GM21786 (cell line): ENCODE data around the gene SARDH.
"Not testable (repeated sequence)": the region's sequence is repeated elsewhere in the genome, so short reads cannot be mapped to it uniquely, and the experiment has no call there.

Experiments
- ATAC-seq: cut with Tn5 transposase; IDR thresholded peaks from one replicate; pipeline ENCODE4 v1.9.1; 2021; ENCODE audit not compliant: unreplicated experiment

Gene SARDH

DNA sequence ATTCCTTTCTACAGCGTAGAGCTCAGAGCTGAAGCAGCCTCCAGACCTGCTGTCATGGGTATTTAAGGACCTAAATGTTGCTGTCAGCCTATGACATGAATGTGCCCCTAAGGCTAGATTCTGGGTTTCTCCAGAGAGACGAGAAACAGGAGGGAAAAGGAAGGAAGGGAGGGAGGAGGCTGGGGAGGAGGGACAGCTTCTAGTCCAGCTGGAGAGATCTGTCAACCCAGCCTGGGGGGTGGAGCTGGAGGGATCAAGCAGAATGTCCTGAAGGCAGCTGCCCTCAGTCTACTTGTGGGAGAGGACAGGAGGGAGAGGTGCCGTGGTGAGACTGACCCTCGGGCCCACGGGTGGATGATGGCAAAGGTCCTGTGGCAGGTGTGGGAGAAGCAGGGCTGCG is 103.1 kb downstream of the SARDH start:
- no peak for ATAC-seq

DNA sequence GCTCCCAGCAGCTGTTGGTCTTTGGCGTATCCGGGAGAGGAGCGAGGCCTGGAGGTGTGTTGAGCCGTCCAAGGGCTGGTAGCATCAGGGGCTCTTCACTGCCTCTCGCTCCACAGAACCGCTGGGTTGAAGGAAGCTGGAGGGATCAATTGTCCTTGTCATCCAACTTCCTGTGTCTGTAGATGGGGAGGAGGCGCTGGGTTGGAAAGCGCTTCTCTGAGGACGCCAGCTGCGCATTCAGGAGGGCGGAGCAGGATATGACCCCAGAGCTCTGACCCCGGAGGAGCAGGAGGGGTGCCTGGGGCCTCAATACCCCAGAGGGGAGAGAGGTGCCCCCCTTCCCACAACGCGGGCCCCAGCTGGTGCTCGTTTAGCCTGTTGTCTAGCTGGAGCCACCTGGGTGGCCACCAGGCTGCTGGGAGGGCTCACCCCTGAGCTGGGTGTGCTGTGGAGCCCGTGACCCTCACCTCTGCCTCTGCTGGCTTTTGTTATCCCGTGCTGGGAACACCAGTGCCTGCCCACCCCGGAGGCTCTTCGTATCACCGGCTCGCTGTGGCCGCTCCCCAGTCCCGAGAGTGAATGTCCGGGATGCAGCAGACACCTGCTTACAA is 104.0 kb downstream of the SARDH start:
- no peak for ATAC-seq

DNA sequence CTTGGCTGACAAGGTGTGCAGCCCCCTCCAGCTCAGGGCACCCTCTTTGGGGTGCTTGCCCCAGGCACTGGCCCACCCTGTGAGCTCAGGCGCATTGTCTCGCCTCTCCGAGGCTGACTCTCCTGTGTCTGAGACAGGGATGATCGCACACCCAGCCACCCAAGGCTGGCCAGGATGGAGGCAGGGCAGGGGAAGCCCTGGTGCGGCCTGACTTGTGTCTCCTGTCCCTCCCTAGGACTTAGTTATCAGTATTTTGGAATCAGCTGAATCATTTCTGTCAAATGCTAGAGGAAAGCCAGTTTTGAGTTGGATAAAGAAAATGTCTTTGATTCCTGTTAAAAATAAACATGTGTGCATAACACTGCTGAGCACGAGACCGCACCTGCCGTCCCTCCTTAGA is 104.5 kb downstream of the SARDH start:
- ATAC-seq = no peak

DNA sequence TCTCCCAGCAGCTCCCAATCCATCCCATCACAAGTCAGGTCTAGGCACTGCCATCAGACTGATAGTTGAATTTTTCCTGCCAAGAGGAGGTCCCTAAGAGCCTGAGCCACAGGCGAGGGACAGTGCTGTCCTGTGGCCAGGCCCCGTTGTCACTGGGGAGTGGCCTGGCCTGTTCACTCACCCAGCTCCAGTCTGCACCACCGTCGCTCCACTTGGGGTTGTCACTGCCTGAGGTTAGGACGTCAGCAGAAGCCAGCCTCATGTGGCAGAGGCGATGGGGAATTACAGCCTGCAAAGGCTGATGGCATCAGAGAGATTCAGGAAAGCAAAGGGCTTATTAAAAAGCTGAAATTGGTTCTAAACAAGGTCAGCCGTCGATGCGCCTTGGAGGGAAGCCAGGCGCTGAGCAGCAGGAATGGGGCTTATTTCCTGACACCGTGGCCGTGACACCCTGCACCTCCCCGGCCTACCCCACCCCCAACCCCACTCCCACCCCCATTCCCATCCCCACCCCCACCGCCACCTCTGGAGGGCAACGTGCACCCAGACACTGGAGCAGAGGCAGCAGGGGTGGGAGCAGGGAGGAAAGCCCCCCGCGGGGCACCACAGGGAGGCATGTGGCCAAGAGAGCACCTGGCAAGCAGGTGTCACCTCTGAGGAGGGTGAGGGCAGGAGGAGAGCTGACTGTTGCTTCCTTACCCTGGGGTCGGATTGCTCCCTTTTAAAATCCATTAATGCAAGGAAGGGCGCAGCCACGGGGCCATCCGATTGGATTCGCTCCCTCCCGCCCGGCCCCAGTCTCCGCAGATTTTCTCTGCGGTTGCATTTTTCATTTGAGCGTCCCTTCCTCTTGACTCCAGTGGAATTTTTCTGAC is 105.1 kb downstream of the SARDH start:
- no peak for ATAC-seq

DNA sequence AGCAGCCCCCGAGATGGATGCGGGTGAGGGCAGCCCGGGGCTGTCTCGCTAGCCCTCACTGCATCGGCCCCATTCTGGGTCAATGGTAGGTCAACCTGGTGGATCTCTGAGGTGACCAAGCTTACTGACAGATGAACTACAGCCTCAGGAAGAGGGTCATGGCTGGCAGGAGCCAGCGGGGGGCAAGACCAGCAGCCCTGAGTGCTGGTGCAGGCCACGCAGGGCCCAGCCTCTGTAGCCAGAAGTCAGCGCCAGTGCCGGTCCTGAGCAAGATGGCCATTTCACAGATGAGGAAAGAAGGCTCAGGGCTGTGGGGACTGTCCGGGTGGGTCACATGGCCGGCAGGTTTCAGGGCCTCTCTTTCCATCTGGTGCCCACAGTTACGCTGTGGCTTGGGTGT is 107.0 kb downstream of the SARDH start:
- ATAC-seq = no peak

DNA sequence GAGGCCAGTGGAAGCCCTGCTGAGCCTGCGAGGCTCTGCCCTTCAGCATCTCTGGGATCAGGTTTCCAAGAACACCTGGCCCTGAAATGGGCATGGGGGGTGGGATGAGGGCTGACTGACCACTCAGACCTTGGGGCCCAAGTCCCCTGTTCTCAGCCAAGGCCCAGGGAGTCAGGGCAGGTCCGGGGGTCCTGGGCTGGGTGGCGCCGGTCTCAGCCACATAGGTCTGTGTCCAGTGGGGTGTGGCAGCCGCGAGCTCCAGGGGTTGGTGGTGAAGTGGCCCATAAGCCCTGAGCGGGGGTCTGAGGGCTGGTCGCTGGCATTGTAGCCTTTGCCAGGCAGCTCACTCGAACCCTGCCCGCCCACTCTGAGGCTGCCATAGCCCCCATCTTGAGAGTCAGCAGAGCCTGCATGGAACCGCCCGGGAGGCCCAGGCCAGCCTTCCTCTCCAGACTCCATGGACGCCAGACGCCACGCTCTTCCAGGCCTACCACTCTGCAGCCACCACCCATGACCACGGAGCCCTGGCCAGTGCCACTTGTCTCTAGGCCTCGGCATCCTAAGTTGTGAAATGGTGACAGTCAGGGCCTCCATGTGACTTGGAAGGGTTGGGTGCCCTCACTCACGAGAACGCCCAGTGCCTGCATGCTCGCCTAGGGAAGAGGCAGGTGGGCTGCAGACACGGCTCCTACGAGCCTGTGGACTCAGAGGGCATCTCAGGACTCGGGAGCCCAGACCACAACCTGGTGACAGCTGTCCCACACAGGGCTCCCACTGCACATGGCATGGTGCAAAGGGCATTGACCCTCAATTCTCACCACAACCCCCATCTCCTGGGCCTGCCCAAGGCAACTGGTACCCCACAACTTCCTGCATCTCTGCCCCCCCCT is 108.7 kb downstream of the SARDH start:
- no peak for ATAC-seq

DNA sequence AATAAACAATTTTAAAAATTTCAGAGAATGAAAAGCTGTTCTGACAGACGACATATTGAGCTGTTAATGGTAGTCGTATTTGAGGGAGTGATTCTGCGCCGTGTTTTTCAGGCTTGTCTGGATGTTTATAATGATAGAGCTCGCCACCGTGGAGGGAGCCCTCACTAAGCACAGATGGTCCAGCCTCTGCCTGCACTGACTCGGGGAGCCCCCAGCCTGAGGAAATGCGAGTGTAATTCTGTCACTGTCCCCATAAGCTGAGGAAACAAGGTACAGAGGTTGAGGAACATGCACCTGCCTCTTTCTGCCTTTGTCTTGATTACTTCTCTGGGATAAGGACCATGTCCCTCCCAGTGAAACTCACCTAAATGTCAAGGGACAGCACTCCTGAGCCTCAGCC is 109.4 kb downstream of the SARDH start:
- no peak for ATAC-seq

DNA sequence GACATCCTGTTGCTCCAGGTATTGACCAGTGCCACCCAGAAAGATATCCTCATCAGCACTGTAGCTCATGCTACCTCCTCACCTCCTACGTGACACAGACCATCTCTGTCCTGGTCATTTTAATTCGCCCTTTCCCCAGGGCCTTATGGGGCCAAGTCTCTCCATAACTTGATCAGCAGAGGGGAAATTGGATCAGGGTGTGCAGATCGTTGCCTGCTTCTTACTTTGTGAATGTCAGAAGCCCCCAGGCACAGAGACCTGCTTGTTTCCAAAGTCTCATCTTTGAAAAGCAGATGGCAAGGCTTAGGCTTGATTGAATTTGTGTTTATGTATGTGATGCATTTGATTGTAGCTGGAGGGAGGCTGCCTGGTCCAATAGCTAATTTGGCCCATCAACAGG is 110.8 kb downstream of the SARDH start:
- ATAC-seq = no peak

DNA sequence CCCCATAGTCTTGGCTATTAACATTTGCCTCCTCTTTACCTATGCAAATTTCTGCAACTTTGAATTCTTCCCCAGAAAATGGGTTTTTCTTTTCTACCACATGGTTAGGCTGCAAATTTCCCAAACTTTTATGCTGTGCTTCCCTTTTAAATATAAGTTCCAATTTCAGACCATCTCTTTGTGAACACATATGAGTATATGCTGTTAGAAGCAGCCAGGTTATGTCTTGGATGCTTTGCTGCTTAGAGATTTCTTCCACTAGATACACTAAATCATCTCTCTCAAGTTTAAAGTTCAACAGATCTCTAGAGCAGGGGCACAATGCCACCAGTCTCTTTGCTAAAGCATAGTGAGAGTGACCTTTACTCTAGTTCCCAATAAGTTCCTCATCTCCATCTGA is 112.1 kb downstream of the SARDH start:
- ATAC-seq = not testable (repeated sequence)

DNA sequence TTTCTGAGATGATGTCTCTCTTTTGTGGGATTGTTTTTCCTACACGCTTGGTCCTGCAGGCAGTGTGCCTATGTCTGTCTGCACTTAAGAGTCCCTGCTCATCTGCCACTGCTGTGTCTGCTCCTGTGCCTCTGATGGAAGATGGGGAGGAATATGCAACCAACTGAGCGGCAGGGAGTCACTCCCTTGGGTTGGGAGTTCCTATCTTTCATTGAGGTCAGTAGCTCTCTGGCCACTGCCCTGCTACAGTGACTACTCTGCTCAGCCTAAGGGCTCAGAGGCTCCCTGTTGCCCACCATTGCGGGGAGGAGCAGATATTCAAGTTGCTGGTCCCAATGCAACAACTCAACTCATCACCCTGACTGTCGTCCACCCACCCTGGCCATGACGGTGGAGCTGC is 115.6 kb downstream of the SARDH start:
- no peak for ATAC-seq

DNA sequence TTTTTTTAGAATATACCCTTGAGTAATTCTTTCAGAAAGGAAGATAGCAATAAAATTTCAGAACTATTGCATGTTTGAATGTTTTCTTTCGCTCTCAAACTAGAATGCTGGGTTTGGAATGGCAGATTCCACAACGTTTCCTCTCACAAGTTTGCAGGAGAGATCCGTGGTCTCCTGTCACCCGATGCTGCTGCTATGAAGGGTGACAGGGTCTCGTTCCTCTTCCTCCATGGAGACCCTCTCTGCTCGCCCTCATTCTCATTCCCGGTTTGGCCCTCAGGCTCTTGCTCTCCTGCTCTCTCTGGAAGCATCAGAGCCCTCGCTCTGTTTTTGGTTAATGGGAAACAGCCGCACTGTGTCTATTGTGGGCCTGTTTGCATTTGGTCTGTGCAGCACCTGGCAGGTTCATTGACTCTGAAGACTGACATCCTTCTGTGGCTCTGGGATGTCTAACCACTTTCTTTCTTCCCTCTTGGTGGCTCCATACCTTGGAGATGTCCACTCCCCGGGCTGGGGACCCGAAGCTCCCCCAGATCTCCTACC is 116.4 kb downstream of the SARDH start:
- no peak for ATAC-seq

DNA sequence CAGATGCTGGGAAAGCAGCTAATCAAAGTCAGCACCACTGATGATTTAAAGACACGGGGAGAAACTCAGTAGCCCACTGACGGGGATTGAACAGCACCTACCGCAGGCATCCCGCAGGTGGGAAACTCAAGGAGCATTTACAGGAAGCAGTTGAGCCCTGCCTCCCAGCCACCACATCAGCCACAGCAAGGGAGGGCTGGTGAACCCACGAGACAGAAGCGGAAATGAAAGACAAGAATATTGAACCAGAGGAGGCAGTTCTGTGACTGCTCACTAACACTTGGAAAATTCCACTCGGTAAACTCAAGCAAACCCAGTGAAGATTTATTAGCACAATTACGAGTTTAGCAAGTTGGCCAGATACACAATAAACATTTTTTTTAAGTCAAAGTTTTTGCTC is 118.4 kb downstream of the SARDH start:
- ATAC-seq = no peak

DNA sequence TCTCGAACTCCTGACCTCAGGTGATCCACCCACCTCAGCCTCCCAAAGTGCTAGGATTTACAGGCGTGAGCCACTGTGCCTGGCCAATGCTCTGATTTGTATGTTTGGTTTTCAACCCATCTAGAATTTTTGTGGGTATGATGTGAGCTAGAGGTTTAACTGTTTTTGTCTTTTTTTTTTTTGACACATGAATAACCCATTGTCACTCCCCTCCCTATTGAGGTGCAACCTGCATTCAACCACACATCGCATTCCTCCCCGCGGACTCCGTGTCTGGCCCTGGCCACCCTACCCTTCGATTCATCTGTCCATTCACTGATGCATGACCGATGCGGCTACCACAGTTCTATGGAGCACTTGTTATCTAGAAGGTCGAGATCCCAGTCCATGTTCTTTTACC is 119.4 kb downstream of the SARDH start:
- ATAC-seq = no peak

DNA sequence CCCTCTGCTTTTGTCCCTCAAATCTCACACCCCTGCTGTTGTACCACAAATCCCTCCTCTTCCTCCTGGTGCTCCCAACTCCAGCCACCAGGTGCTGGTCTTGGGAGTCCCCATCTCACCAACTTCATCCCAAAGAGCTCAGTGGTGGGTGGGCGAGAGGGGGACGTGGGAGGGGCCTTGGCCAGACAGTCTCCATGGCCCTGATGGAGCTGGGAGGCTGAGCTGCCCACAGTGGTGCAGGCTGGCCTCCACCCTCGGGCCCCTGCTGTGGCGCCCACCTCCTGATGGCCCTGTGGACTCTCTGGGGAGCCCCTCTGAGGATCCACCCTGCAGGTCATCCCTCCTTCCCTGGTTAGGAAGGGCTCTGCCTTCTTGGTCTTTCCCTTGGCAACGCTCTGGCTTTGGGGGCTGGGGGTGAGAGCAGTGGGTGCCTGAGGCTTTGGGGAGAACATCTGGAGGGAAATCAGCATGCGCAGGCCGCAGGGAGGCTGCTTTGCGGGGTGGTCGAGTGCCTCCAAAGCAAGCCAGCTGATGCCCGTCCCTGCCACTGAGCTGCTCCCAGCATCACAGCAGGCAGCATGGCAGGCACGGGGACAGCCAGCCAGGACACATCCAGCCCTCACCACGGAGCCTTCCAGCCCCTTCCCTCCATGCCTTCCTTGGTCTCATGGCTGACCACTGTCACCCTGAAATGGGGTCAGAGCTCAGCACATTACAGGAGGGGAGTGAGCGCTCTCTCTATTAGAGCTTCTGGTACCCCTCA is 121.3 kb downstream of the SARDH start:
- ATAC-seq = no peak

DNA sequence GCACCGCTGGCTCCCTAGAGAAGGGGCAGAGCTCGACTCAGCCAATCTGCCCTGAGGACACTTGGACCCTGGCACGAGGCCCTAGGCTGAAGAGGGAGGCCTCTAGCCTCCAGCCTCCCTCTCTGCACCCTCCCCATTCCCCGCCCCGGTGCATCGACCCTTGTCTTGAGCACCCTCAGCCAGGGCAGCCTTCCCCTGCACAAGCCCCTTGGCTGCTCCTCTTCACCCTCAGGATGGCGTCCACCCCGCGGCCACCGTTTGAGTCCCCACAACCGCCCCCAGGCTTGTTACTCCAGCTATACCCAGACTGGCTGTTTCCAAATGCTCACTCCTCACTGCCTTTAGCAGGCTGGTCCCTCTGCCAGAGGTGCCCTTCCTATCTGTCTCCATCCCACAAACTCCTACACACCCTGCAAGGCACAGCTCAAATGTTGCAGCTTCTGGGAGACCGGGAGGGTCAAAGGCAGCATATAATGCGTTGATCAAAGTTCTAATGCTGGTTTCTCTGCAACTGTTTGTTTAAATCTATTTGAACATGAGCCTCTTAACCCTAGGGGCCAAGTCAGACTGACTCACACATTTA is 122.5 kb downstream of the SARDH start:
- ATAC-seq = no peak

DNA sequence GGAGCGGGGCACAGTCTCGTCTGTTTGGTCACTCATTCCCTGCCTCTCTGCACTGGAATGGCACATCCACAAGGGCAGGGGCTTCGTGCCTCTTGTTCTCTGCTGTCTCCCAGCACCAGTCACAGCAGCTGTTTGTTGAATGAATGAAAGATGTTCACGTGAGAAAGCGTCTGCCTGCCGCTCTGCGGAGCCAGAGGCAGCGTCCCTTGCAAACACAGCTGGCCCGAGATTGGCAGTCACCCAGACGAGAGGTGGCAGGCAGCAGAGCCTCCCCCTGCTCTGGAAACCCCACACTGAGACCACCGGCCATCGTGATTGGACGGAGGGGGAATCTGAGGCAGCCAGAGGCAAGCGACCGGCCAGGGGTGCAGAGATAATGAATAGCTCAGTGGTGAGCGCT is 123.0 kb downstream of the SARDH start:
- no peak for ATAC-seq

DNA sequence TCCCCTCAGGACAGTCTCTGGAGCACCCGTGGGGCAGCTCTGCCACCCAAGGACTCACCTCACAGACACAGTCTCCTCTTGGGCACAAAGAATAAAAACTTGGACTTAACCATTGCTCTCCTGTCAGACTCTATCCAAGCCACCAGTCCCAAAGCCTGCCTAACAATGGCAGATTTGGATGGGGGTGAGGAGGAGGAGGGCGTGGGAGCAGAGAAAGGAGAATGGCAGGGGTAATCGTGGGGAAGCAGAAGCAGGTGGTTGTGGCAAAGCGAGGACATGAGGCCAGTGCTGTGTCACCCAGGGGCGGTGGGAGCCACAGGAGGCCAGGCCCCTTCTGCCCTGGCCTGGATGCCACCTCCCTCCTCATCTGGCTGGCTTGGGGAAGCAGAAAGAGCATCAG is 123.5 kb downstream of the SARDH start:
- ATAC-seq = no peak

DNA sequence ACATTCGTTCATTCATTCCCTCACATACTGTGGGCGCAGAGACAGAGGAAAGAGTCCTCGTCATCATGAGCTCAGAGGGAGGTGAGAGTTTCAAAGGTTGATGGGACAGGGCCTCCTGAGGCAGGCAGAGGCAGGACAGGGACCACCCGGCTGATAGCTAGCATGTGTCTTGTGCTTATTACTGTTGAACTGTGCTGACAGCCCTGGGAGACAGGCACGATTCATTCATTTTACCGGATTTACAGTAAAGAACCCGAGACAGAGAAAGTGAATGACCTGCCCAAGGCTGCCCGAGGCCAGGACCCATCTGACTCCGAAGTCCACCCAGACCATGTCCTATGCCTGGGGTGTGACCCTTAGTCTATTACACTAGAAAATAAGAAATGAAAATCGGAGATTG is 124.1 kb downstream of the SARDH start:
- ATAC-seq = no peak
